ENCODE data around the gene HCN3. TPM values are rescaled to one million over a fixed set of nuclear protein-coding genes. Genes with fewer than 3 reads are reported as not detected.

HCN3 gene
- total RNA-seq, 1 experiment from 2014 or later: 7.3 TPM

- TF ChIP-seq STAT6 (CRISPR knock-in tag; conservative IDR thresholded peaks at IDR 0.05; ENCODE audit: low read depth) (no peak), TEAD4 (CRISPR knock-in tag; IDR thresholded peaks at IDR 0.05) (peak; percentile 43; the same call in 1 of the 2 replicates), JUN (CRISPR knock-in tag; IDR thresholded peaks at IDR 0.05) (no peak), ESRRA (CRISPR knock-in tag; IDR thresholded peaks at IDR 0.05; ENCODE audit: borderline replicate concordance) (no peak; the same call in 1 of the 2 replicates), RORB (CRISPR knock-in tag; IDR thresholded peaks at IDR 0.05) (no peak), ZNF416 (CRISPR knock-in tag; IDR thresholded peaks at IDR 0.05) (no peak), ELF4 (CRISPR knock-in tag; IDR thresholded peaks at IDR 0.05; ENCODE audit: low read depth) (no peak), SP1 (CRISPR knock-in tag; conservative IDR thresholded peaks at IDR 0.05) (peak; percentile 99), ATF6 (CRISPR knock-in tag; IDR thresholded peaks at IDR 0.05) (no peak), ATF2 (CRISPR knock-in tag; IDR thresholded peaks at IDR 0.05; ENCODE audit: borderline replicate concordance, low read depth) (no peak), RELA (CRISPR knock-in tag; IDR thresholded peaks at IDR 0.05; ENCODE audit: borderline replicate concordance) (no peak), ZNF671 (CRISPR knock-in tag; IDR thresholded peaks at IDR 0.05) (no peak), GTF2I (CRISPR knock-in tag; conservative IDR thresholded peaks at IDR 0.05) (no peak), NFATC4 (CRISPR knock-in tag; IDR thresholded peaks at IDR 0.05) (no peak), KAT7 (CRISPR knock-in tag; IDR thresholded peaks at IDR 0.05; ENCODE audit: borderline replicate concordance) (no peak), SOX15 (CRISPR knock-in tag; IDR thresholded peaks at IDR 0.05) (no peak), FOXK1 (CRISPR knock-in tag; IDR thresholded peaks at IDR 0.05) (peak; percentile 97), GRHL2 (CRISPR knock-in tag; IDR thresholded peaks at IDR 0.05; ENCODE audit: insufficient replicate concordance, severe bottlenecking) (no peak), E2F5 (CRISPR knock-in tag; IDR thresholded peaks at IDR 0.05) (peak; percentile 87; the same call in 1 of the 2 replicates), MXD4 (CRISPR knock-in tag; IDR thresholded peaks at IDR 0.05; ENCODE audit: borderline replicate concordance) (no peak), GABPB1 (CRISPR knock-in tag; IDR thresholded peaks at IDR 0.05) (peak; percentile 70), EMX1 (CRISPR knock-in tag; IDR thresholded peaks at IDR 0.05) (no peak), NR1H2 (CRISPR knock-in tag; IDR thresholded peaks at IDR 0.05) (no peak), CBFB (CRISPR knock-in tag; IDR thresholded peaks at IDR 0.05; ENCODE audit: low read depth) (no peak)
- TF ChIP-seq, protein P1, sequence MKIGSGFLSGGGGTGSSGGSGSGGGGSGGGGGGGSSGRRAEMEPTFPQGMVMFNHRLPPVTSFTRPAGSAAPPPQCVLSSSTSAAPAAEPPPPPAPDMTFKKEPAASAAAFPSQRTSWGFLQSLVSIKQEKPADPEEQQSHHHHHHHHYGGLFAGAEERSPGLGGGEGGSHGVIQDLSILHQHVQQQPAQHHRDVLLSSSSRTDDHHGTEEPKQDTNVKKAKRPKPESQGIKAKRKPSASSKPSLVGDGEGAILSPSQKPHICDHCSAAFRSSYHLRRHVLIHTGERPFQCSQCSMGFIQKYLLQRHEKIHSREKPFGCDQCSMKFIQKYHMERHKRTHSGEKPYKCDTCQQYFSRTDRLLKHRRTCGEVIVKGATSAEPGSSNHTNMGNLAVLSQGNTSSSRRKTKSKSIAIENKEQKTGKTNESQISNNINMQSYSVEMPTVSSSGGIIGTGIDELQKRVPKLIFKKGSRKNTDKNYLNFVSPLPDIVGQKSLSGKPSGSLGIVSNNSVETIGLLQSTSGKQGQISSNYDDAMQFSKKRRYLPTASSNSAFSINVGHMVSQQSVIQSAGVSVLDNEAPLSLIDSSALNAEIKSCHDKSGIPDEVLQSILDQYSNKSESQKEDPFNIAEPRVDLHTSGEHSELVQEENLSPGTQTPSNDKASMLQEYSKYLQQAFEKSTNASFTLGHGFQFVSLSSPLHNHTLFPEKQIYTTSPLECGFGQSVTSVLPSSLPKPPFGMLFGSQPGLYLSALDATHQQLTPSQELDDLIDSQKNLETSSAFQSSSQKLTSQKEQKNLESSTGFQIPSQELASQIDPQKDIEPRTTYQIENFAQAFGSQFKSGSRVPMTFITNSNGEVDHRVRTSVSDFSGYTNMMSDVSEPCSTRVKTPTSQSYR (CRISPR knock-in tag; IDR thresholded peaks at IDR 0.05): no peak
- TF ChIP-seq, protein P2, sequence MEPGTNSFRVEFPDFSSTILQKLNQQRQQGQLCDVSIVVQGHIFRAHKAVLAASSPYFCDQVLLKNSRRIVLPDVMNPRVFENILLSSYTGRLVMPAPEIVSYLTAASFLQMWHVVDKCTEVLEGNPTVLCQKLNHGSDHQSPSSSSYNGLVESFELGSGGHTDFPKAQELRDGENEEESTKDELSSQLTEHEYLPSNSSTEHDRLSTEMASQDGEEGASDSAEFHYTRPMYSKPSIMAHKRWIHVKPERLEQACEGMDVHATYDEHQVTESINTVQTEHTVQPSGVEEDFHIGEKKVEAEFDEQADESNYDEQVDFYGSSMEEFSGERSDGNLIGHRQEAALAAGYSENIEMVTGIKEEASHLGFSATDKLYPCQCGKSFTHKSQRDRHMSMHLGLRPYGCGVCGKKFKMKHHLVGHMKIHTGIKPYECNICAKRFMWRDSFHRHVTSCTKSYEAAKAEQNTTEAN (CRISPR knock-in tag; IDR thresholded peaks at IDR 0.05): 0 out of 2 replicates have a peak, but pooled peaks have one; percentile 20
- TF ChIP-seq, protein P3, sequence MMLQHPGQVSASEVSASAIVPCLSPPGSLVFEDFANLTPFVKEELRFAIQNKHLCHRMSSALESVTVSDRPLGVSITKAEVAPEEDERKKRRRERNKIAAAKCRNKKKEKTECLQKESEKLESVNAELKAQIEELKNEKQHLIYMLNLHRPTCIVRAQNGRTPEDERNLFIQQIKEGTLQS (CRISPR knock-in tag; conservative IDR thresholded peaks at IDR 0.05): no peak
These were observed 3.7 kb upstream of the HCN3 start, which contains the start of gene CLK2 (continued) for GRCh38 chr1:155273343-155274245.
